Transverse colon (tissue), 4 donors: ENCODE data around the gene MRPL19. TPM values are rescaled to one million over a fixed set of nuclear protein-coding genes. Genes with fewer than 3 reads are reported as not detected.

ENCODE experiments used
- DNase-seq: peaks from one replicate; pipeline ENCODE4 v3.0.0-alpha.2; 2019
- H3K27ac ChIP-seq, 4 donors: fragments of 200-600 bp; sonication (generic); 2 replicates each; pipeline ENCODE4 v1.5.1; 2016 to 2018; ENCODE audit warnings: inconsistent platforms in 4 of 4
- H3K27me3 ChIP-seq: fragments of 200-600 bp; sonication (generic); 2 replicates; pipeline ENCODE4 v1.5.1; 2017; ENCODE audit warnings: inconsistent platforms
- H3K36me3 ChIP-seq, 4 donors: fragments of 200-600 bp; sonication (generic); 2 replicates each; pipeline ENCODE4 v1.5.1; 2017 to 2019; ENCODE audit warnings: inconsistent platforms in 4 of 4
- H3K4me1 ChIP-seq, 4 donors: fragments of 200-600 bp; sonication (generic); 2 replicates each; pipeline ENCODE4 v1.5.1; 2017 to 2020; ENCODE audit warnings: inconsistent platforms in 4 of 4
- H3K4me3 ChIP-seq, 4 donors: fragments of 200-600 bp; sonication (generic); 1 replicate in 1 of 4; 2 replicates in 3 of 4; pipeline versions ENCODE4 v1.5.1 to v1.6.1; 2017 to 2019; ENCODE audit warnings: inconsistent platforms in 4 of 4
- H3K9me3 ChIP-seq, 2 donors: fragments of 200-600 bp; sonication (generic); 2 replicates each; pipeline ENCODE4 v1.5.1; 2017 to 2019; ENCODE audit warnings: inconsistent platforms in 2 of 2
- EP300 ChIP-seq: sonication (generic); formaldehyde crosslinking; IDR thresholded peaks from one replicate; pipeline ENCODE4 v1.6.1; 2017; ENCODE audit warnings: antibody characterized with exemption, low read depth
- POLR2A ChIP-seq: fragments of 450-650 bp; IDR thresholded peaks from one replicate; pipeline ENCODE4 v1.6.1; 2016; ENCODE audit warnings: antibody characterized with exemption, mild to moderate bottlenecking, moderate library complexity
- POLR2AphosphoS5 ChIP-seq, 3 donors: sonication (generic); formaldehyde crosslinking; IDR thresholded peaks; one replicate each; pipeline ENCODE4 v1.6.1; 2016; ENCODE audit warnings: antibody characterized with exemption in 3 of 3
- WGBS, 2 donors: methylation state at CpG; one replicate each; pipeline ENCODE4 v1.1.5; 2018; ENCODE audit warnings: low coverage in 1 of 2; 5-methylcytosine and 5-hydroxymethylcytosine counted together
- in situ Hi-C, 4 donors: fragments of 200-750 bp; cut with MboI; loops; one replicate each; pipeline versions ENCODE4 v1.15.0 to v1.15.1; 2017; ENCODE audit warnings: low sequenced_read_pairs in 3 of 4, low pct_ligation_motif_present in 1 of 4, low pct_unique_long_range_greater_than_20kb in 1 of 4
- intact Hi-C: fragments of 100-400 bp; cut with DNase I; formaldehyde crosslinking; loops from one replicate; pipeline ENCODE4 v1.15.1; 2023; ENCODE audit warnings: low total_unique reads
- total RNA-seq, 4 donors: library from RNA; depleted of rRNA; stranded (reverse); fragments of >200 nt; gene quantifications; one replicate each; pipeline ENCODE4 v1.1.0, GENCODE V29; 2016
- TF ChIP-seq, protein P1 (sequence below), 5 experiments: fragments of 200-600 bp in 3 of 5; fragments of 450-650 bp in 2 of 5; sonication (generic) in 3 of 5; IDR thresholded peaks; 1 replicate in 2 of 5; 2 replicates in 3 of 5; pipeline ENCODE4 v1.5.1; 2016 to 2017; ENCODE audit warnings: antibody characterized with exemption in 5 of 5, inconsistent platforms in 3 of 5, mild to moderate bottlenecking in 2 of 5, moderate library complexity in 1 of 5

MRPL19 gene
- total RNA-seq, 4 donors from 2014 or later, result 4.4 to 131 (median 27.4) TPM

GRCh38 chr2:75632813-75633212 lies 13.8 kb upstream of the MRPL19 start:
- TF ChIP-seq, protein P1, sequence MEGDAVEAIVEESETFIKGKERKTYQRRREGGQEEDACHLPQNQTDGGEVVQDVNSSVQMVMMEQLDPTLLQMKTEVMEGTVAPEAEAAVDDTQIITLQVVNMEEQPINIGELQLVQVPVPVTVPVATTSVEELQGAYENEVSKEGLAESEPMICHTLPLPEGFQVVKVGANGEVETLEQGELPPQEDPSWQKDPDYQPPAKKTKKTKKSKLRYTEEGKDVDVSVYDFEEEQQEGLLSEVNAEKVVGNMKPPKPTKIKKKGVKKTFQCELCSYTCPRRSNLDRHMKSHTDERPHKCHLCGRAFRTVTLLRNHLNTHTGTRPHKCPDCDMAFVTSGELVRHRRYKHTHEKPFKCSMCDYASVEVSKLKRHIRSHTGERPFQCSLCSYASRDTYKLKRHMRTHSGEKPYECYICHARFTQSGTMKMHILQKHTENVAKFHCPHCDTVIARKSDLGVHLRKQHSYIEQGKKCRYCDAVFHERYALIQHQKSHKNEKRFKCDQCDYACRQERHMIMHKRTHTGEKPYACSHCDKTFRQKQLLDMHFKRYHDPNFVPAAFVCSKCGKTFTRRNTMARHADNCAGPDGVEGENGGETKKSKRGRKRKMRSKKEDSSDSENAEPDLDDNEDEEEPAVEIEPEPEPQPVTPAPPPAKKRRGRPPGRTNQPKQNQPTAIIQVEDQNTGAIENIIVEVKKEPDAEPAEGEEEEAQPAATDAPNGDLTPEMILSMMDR (IDR thresholded peaks at IDR 0.05), result no peak
- TF ChIP-seq EP300 (no peak), POLR2AphosphoS5 (IDR thresholded peaks at IDR 0.05) (no peak)
- no peak for DNase-seq
- in situ Hi-C loops (no loop called here), intact Hi-C loops (no loop called here)
- Histone ChIP-seq H3K4me1 (no peaks in the 10 kb centered on the region), H3K27me3 (peaks cover 18% of the 10 kb centered on the region), H3K27ac (no peak overlapping the region), H3K9me3 (no peaks in the 10 kb centered on the region), H3K36me3 (no peaks in the 10 kb centered on the region), H3K4me3 (no peak overlapping the region)
- WGBS, 2 donors, result 60 to 74% methylated on average over 1 of the region's 1 CpG

GRCh38 chr2:75633620-75634019 lies 13.0 kb upstream of the MRPL19 start:
- no peak for DNase-seq
- Histone ChIP-seq H3K27ac (no peak overlapping the region), H3K27me3 (peaks cover 12% of the 10 kb centered on the region), H3K9me3 (no peaks in the 10 kb centered on the region), H3K4me3 (no peak overlapping the region), H3K36me3 (no peaks in the 10 kb centered on the region), H3K4me1 (no peaks in the 10 kb centered on the region)
- TF ChIP-seq POLR2A (no peak), POLR2AphosphoS5 (IDR thresholded peaks at IDR 0.05) (no peak), EP300 (no peak)
- TF ChIP-seq, protein P1 (IDR thresholded peaks at IDR 0.05), result no peak
- in situ Hi-C loops (no loop called here), intact Hi-C loops (no loop called here)
- WGBS, 2 donors, result 67 to 69% methylated on average over 2 to 3 of the region's 3 CpGs

DNA sequence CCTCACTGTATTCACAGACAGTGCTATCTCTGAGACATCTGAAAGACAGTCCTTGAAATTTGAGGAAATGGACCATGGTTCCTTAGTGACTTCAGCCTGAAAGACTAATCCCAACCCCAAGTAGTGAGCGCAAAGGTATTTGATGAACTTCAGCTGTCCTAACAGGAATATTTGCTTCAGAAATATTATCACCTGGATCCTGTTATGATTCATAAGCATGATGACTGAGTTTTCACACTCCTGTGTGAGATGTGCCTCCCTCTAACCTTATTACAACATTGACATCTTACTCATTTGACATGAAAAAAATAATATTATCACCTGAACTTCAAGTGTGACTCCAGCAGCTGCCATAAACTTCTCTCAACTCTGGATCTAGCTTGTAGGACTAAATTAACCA lies 11.6 kb upstream of the MRPL19 start:
- peaks cover 4% of the 10 kb centered on the region for H3K27me3 ChIP-seq
- WGBS, 2 donors, result 57% methylated on average over 1 of the region's 1 CpG; no CpG with 5 or more reads in 1 of the 2 donors
- H3K36me3 ChIP-seq, result no peaks in the 10 kb centered on the region
- TF ChIP-seq EP300 (no peak), POLR2AphosphoS5 (IDR thresholded peaks at IDR 0.05) (no peak)
- TF ChIP-seq, protein P1 (IDR thresholded peaks at IDR 0.05), result no peak
- intact Hi-C loops, result no loop called here
- no peaks in the 10 kb centered on the region for H3K4me1 ChIP-seq
- no peak overlapping the region for H3K4me3 ChIP-seq
- H3K27ac ChIP-seq, result no peak overlapping the region
- no peak for DNase-seq
- no peaks in the 10 kb centered on the region for H3K9me3 ChIP-seq
- in situ Hi-C loops, result no loop called here

DNA sequence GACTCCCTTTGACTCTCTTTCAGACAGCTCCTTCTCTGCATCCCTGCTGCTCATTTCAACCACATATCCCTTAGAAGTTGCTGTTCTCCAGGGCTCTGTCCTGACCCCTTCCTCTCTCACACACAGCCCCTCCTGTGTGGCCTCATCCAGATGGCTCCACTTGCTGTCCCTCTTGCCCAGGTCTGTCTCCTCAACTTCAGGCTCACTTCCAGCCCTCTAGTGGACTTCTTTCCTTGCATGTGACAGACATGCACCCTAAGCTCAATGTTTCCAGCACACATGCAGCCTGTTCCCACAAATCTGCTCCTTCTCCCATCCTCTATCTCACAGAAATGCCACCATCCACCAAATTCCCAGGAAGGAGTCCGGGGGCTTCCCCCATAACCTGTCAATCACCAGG lies 9.0 kb upstream of the MRPL19 start:
- H3K9me3 ChIP-seq, result no peaks in the 10 kb centered on the region
- H3K4me1 ChIP-seq, result peaks cover 0 to 5% (median 0%) of the 10 kb centered on the region in 4 donors
- in situ Hi-C loops (no loop called here), intact Hi-C loops (no loop called here)
- H3K4me3 ChIP-seq, result no peak overlapping the region
- peaks cover 4% of the 10 kb centered on the region for H3K27me3 ChIP-seq
- no peaks in the 10 kb centered on the region for H3K36me3 ChIP-seq
- 52 to 83% methylated on average over 1 of the region's 1 CpG for WGBS, 2 donors
- no peak for TF ChIP-seq EP300
- TF ChIP-seq POLR2A, result no peak
- TF ChIP-seq, protein P1 (IDR thresholded peaks at IDR 0.05), result no peak
- TF ChIP-seq POLR2AphosphoS5 (IDR thresholded peaks at IDR 0.05), result no peak
- H3K27ac ChIP-seq, result no peak overlapping the region
- DNase-seq, result no peak
